Neuronal stem cell (in vitro differentiated cells): Measurements from ENCODE around the gene SLC37A1.

Source experiments
- DNase-seq: peaks from one replicate; pipeline ENCODE4 v3.0.0-alpha.2; 2013; ENCODE audit warnings: low spot score
- H2AFZ ChIP-seq: one replicate; pipeline ENCODE4 v1.6.1; 2013; ENCODE audit warnings: mild to moderate bottlenecking, low read length, inconsistent platforms
- H2AK5ac ChIP-seq: 2 replicates; pipeline ENCODE4 v1.6.1; 2013; ENCODE audit warnings: low read depth, mild to moderate bottlenecking, inconsistent platforms, low read length, moderate library complexity, mixed read lengths
- H2BK120ac ChIP-seq: 2 replicates; pipeline ENCODE4 v1.6.1; 2013; ENCODE audit warnings: low read depth, mild to moderate bottlenecking, inconsistent platforms, low read length, moderate library complexity, mixed read lengths
- H2BK12ac ChIP-seq: one replicate; pipeline ENCODE4 v1.6.1; 2013; ENCODE audit warnings: low read length, inconsistent platforms
- H2BK15ac ChIP-seq: 2 replicates; pipeline ENCODE4 v1.6.1; 2013; ENCODE audit warnings: mild to moderate bottlenecking, low read length, inconsistent platforms, mixed read lengths
- H2BK5ac ChIP-seq: one replicate; pipeline ENCODE4 v1.6.1; 2013; ENCODE audit warnings: inconsistent platforms, mild to moderate bottlenecking, low read length, moderate library complexity
- H3K14ac ChIP-seq: one replicate; pipeline ENCODE4 v1.6.1; 2013; ENCODE audit warnings: low read length, inconsistent platforms
- H3K18ac ChIP-seq: 2 replicates; pipeline ENCODE4 v1.6.1; 2013; ENCODE audit warnings: low read length, inconsistent platforms
- H3K23ac ChIP-seq: 2 replicates; pipeline ENCODE4 v1.6.1; 2013; ENCODE audit warnings: low read depth, mild to moderate bottlenecking, mixed read lengths, low read length, inconsistent platforms; ENCODE audit not compliant: poor library complexity
- H3K27ac ChIP-seq: replicated peaks from 3 replicates; pipeline ENCODE4 v1.5.1; 2013; ENCODE audit warnings: low read length, inconsistent platforms
- H3K27me3 ChIP-seq, 3 experiments: 2 replicates each; pipeline ENCODE4 v1.6.1; 2013; ENCODE audit warnings: low read length in 3 of 3, mild to moderate bottlenecking in 2 of 3, inconsistent platforms in 1 of 3, low read depth in 1 of 3, mixed read lengths in 1 of 3, moderate library complexity in 1 of 3; ENCODE audit not compliant: control insufficient read depth in 3 of 3, insufficient read depth in 3 of 3
- H3K36me3 ChIP-seq, 2 donors: replicated peaks in 1 of 2; 2 replicates each; pipeline ENCODE4 v1.6.1; 2013; ENCODE audit warnings: low read length in 2 of 2; ENCODE audit not compliant: control insufficient read depth in 2 of 2, insufficient read depth in 2 of 2
- H3K4ac ChIP-seq: 2 replicates; pipeline ENCODE4 v1.6.1; 2013; ENCODE audit warnings: inconsistent platforms, mild to moderate bottlenecking, low read length, moderate library complexity
- H3K4me1 ChIP-seq, 2 donors: 1 replicate in 1 of 2; 2 replicates in 1 of 2; pipeline ENCODE4 v1.6.1; 2013; ENCODE audit warnings: low read length in 2 of 2, low read depth in 1 of 2; ENCODE audit not compliant: control insufficient read depth in 2 of 2, insufficient read depth in 1 of 2
- H3K4me2 ChIP-seq: one replicate; pipeline ENCODE4 v1.6.1; 2013; ENCODE audit warnings: mild to moderate bottlenecking, low read length, inconsistent platforms; ENCODE audit not compliant: insufficient read depth, poor library complexity, severe bottlenecking
- H3K4me3 ChIP-seq, 2 donors: 2 replicates each; pipeline ENCODE4 v1.5.1; 2013; ENCODE audit warnings: low read length in 2 of 2, mild to moderate bottlenecking in 2 of 2, inconsistent platforms in 1 of 2, moderate library complexity in 1 of 2
- H3K79me1 ChIP-seq: one replicate; pipeline ENCODE4 v1.6.1; 2013; ENCODE audit warnings: low read depth, mild to moderate bottlenecking, inconsistent platforms, low read length, moderate library complexity
- H3K9ac ChIP-seq: one replicate; pipeline ENCODE4 v1.6.1; 2013; ENCODE audit warnings: mild to moderate bottlenecking, low read depth, low read length, inconsistent platforms; ENCODE audit not compliant: poor library complexity
- H3K9me3 ChIP-seq, 2 donors: replicated peaks in 1 of 2; 2 replicates each; pipeline versions ENCODE3 to v1.6.1; 2013; ENCODE audit warnings: low read length in 2 of 2, mild to moderate bottlenecking in 2 of 2, inconsistent platforms in 1 of 2, low read depth in 1 of 2, mixed read lengths in 1 of 2, moderate library complexity in 1 of 2; ENCODE audit not compliant: control insufficient read depth in 2 of 2, insufficient read depth in 1 of 2
- H4K8ac ChIP-seq: one replicate; pipeline ENCODE4 v1.6.1; 2013; ENCODE audit warnings: low read depth, mild to moderate bottlenecking, inconsistent platforms, low read length, moderate library complexity
- H4K91ac ChIP-seq: one replicate; pipeline ENCODE4 v1.6.1; 2013; ENCODE audit warnings: low read length, low read depth, mild to moderate bottlenecking, inconsistent platforms; ENCODE audit not compliant: poor library complexity
- WGBS, 2 donors: extraction: QIAGEN DNeasy Blood & Tissue Kit; methylation state at CpG; one replicate each; pipeline ENCODE4 v1.1.7; 2013; ENCODE audit warnings: missing lambda C conversion rate in 2 of 2, mixed read lengths in 1 of 2; ENCODE audit not compliant: insufficient read length in 2 of 2, insufficient replicate concordance in 1 of 2; ENCODE audit errors: extremely low coverage in 2 of 2; 5-methylcytosine and 5-hydroxymethylcytosine counted together

The SLC37A1 gene

GRCh38 chr21:42525676-42526378, 12.2 kb downstream of the SLC37A1 start:
- Histone ChIP-seq H2BK15ac (no peak overlapping the region), H2BK120ac (no peak overlapping the region), H3K27ac (no peak overlapping the region), H3K9ac (no peak overlapping the region), H3K36me3 (no peaks in the 10 kb centered on the region), H3K4me3 (no peak overlapping the region), H3K14ac (no peak overlapping the region), H3K4ac (no peak overlapping the region), H4K8ac (no peak overlapping the region), H2BK12ac (no peak overlapping the region), H3K9me3 (no peaks in the 10 kb centered on the region), H3K27me3 (peaks cover 0 to 48% (median 0%) of the 10 kb centered on the region in 3 experiments), H3K79me1 (no peaks in the 10 kb centered on the region), H3K23ac (no peak overlapping the region), H3K18ac (no peak overlapping the region), H3K4me2 (no peak overlapping the region), H2AFZ (no peak overlapping the region), H3K4me1 (peaks cover 14 to 20% of the 10 kb centered on the region in 2 donors), H4K91ac (no peak overlapping the region), H2BK5ac (no peak overlapping the region), H2AK5ac (no peak overlapping the region)
- WGBS, 2 donors: no CpG with 5 or more reads among the region's 9 CpGs
- no peak for DNase-seq

- Histone ChIP-seq H3K14ac (no peak overlapping the region), H2BK12ac (no peak overlapping the region), H2BK120ac (no peak overlapping the region), H3K9ac (no peak overlapping the region), H2AFZ (no peak overlapping the region), H4K8ac (no peak overlapping the region), H3K36me3 (no peaks in the 10 kb centered on the region), H2BK15ac (no peak overlapping the region), H3K18ac (no peak overlapping the region), H2AK5ac (no peak overlapping the region), H3K4ac (no peak overlapping the region), H4K91ac (no peak overlapping the region), H3K4me1 (peaks cover 14 to 22% of the 10 kb centered on the region in 2 donors), H3K4me3 (no peak overlapping the region), H3K9me3 (no peaks in the 10 kb centered on the region), H3K27ac (no peak overlapping the region), H2BK5ac (no peak overlapping the region), H3K79me1 (no peaks in the 10 kb centered on the region), H3K4me2 (no peak overlapping the region), H3K27me3 (peaks cover 0 to 48% (median 0%) of the 10 kb centered on the region in 3 experiments), H3K23ac (no peak overlapping the region)
- no CpG with 5 or more reads among the region's 9 CpGs for WGBS, 2 donors
- DNase-seq: no peak
Observed at GRCh38 chr21:42526379-42526727, 12.7 kb downstream of the SLC37A1 start.

- Histone ChIP-seq H3K9me3 (no peaks in the 10 kb centered on the region), H4K91ac (no peak overlapping the region), H2BK15ac (peak overlapping the region; percentile 45), H3K79me1 (no peaks in the 10 kb centered on the region), H3K4ac (no peak overlapping the region), H3K4me2 (no peak overlapping the region), H2AK5ac (peak overlapping the region; percentile 73), H3K4me1 (peaks cover 14 to 22% of the 10 kb centered on the region in 2 donors), H3K27me3 (peaks cover 0 to 49% (median 0%) of the 10 kb centered on the region in 3 experiments), H3K14ac (no peak overlapping the region), H3K9ac (no peak overlapping the region), H4K8ac (no peak overlapping the region), H2BK120ac (no peak overlapping the region), H3K18ac (no peak overlapping the region), H3K27ac (no peak overlapping the region), H2AFZ (no peak overlapping the region), H3K36me3 (no peaks in the 10 kb centered on the region), H2BK12ac (no peak overlapping the region), H2BK5ac (peak overlapping the region; percentile 77), H3K4me3 (no peak overlapping the region), H3K23ac (no peak overlapping the region)
- no CpG with 5 or more reads among the region's 8 CpGs for whole genome bisulfite sequencing, 2 donors
- DNase-seq: no peak
Observed at GRCh38 chr21:42527127-42527488, 13.5 kb downstream of the SLC37A1 start.

GRCh38 chr21:42527489-42528158, 14.0 kb downstream of the SLC37A1 start:
- peaks cover 14 to 22% of the 10 kb centered on the region in 2 donors for H3K4me1 ChIP-seq
- no peak overlapping the region for H3K9ac ChIP-seq
- no peak overlapping the region for H4K8ac ChIP-seq
- peak overlapping the region; percentile 49 for H3K23ac ChIP-seq
- H3K9me3 ChIP-seq: no peaks in the 10 kb centered on the region
- peak overlapping the region; percentile 77 for H2BK5ac ChIP-seq
- H2AFZ ChIP-seq: no peak overlapping the region
- H3K14ac ChIP-seq: no peak overlapping the region
- H3K79me1 ChIP-seq: no peaks in the 10 kb centered on the region
- H3K4me2 ChIP-seq: no peak overlapping the region
- H3K36me3 ChIP-seq: no peaks in the 10 kb centered on the region
- H3K4ac ChIP-seq: no peak overlapping the region
- DNase-seq: no peak
- peak overlapping the region; percentile 45 for H3K18ac ChIP-seq
- no peak overlapping the region for H2BK15ac ChIP-seq
- H3K27ac ChIP-seq: no peak overlapping the region
- H3K27me3 ChIP-seq: peaks cover 0 to 45% (median 0%) of the 10 kb centered on the region in 3 experiments
- H2BK120ac ChIP-seq: no peak overlapping the region
- no CpG with 5 or more reads among the region's 13 CpGs for WGBS, 2 donors
- H2AK5ac ChIP-seq: peak overlapping the region; percentile 73
- no peak overlapping the region for H3K4me3 ChIP-seq
- no peak overlapping the region for H4K91ac ChIP-seq
- peak overlapping the region; percentile 53 for H2BK12ac ChIP-seq
